ENCODE results near the gene TECPR1. TPM values are rescaled to one million over a fixed set of nuclear protein-coding genes. Genes with fewer than 3 reads are reported as not detected.

TECPR1 gene
- total RNA-seq, 1 donor, result 11.7 TPM

GRCh38 chr7:98211676-98212531, 40.1 kb downstream of the TECPR1 start:
- no peak overlapping the region for H3K4me3 ChIP-seq (ENCODE audit: low read depth, low read length)
- no peak for DNase-seq (ENCODE audit: low read depth)
- no peak for TF ChIP-seq CTCF (IDR thresholded peaks at IDR 0.05; ENCODE audit: insufficient read depth, low read length)

- no peak for TF ChIP-seq CTCF (IDR thresholded peaks at IDR 0.05; ENCODE audit: insufficient read depth, low read length)
Measured at GRCh38 chr7:98211221-98211675, 40.8 kb downstream of the TECPR1 start, which contains the start of gene BHLHA15. BHLHA15 (plus strand) TSS chr7:98211439; CDS start chr7:98212310, 871 bp downstream.

GRCh38 chr7:98210513-98211220, 41.4 kb downstream of the TECPR1 start:
- peak overlapping the region; percentile 41 for H3K4me3 ChIP-seq (ENCODE audit: low read depth, low read length)
- no peak for DNase-seq (ENCODE audit: low read depth)
- TF ChIP-seq CTCF (IDR thresholded peaks at IDR 0.05; ENCODE audit: insufficient read depth, low read length), result no peak

More at GRCh38 chr7:98211221-98211675, 40.8 kb downstream of the TECPR1 start, which contains the start of gene BHLHA15:
- peak within 1 kb of the TSS; percentile 48 for H3K4me3 ChIP-seq (ENCODE audit: low read depth, low read length)
- no peak for DNase-seq (ENCODE audit: low read depth)

- TF ChIP-seq CTCF (IDR thresholded peaks at IDR 0.05; ENCODE audit: insufficient read depth, low read length), result no peak
- DNase-seq (ENCODE audit: low read depth), result no peak
- H3K4me3 ChIP-seq (ENCODE audit: low read depth, low read length), result no peak overlapping the region
Measured at GRCh38 chr7:98209166-98209920, 42.7 kb downstream of the TECPR1 start.

GRCh38 chr7:98206451-98207330, 45.3 kb downstream of the TECPR1 start:
- no peak for TF ChIP-seq CTCF (IDR thresholded peaks at IDR 0.05; ENCODE audit: insufficient read depth, low read length)
- H3K4me3 ChIP-seq (ENCODE audit: low read depth, low read length), result no peak overlapping the region
- DNase-seq (ENCODE audit: low read depth), result no peak

All from fibroblast of the aortic adventitia (primary cell).